ENCODE results near the gene KRTAP19-7.

The KRTAP19-7 gene, protein sequence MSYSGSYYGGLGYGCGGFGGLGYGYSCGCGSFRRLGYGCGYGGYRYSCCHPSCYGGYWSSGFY

GRCh38 chr21:30561264-30561895, at the start of gene KRTAP19-7:
Gene KRTAP19-7, minus strand, starts transcription at chr21:30561314. Its CDS starts 25 bp downstream, at chr21:30561289.
- no peaks in the 10 kb centered on the region for H3K9me3 ChIP-seq (ENCODE audit: control insufficient read depth, low read length)

GRCh38 chr21:30605968-30606367, 44.9 kb upstream of the KRTAP19-7 start:
- Histone ChIP-seq H2AFZ (no peak overlapping the region), H3K9ac (no peak overlapping the region), H3K4me1 (no peaks in the 10 kb centered on the region), H3K27ac (no peak overlapping the region), H3K4me3 (ENCODE audit: low read depth, low read length) (no peak overlapping the region), H3K79me2 (no peaks in the 10 kb centered on the region), H3K36me3 (ENCODE audit: control insufficient read depth, insufficient read depth, low read length) (no peaks in the 10 kb centered on the region), H3K4me2 (ENCODE audit: low read length) (no peak overlapping the region), H3K27me3 (ENCODE audit: control insufficient read depth, insufficient read depth, low read length) (no peaks in the 10 kb centered on the region), H3K9me3 (ENCODE audit: control insufficient read depth, low read length) (no peaks in the 10 kb centered on the region)
- no peak for TF ChIP-seq CTCF (IDR thresholded peaks at IDR 0.05)

More at GRCh38 chr21:30561264-30561895, at the start of gene KRTAP19-7:
- Histone ChIP-seq H3K27me3 (ENCODE audit: control insufficient read depth, insufficient read depth, low read length) (no peaks in the 10 kb centered on the region), H3K9ac (no peak within 1 kb of the TSS), H3K36me3 (ENCODE audit: control insufficient read depth, insufficient read depth, low read length) (no peaks in the 10 kb centered on the region), H3K4me3 (ENCODE audit: low read depth, low read length) (no peak within 1 kb of the TSS), H3K27ac (no peak within 1 kb of the TSS), H3K79me2 (no peaks in the 10 kb centered on the region), H2AFZ (no peak within 1 kb of the TSS), H3K4me2 (ENCODE audit: low read length) (no peak within 1 kb of the TSS), H3K4me1 (no peaks in the 10 kb centered on the region)
- no peak for TF ChIP-seq CTCF (IDR thresholded peaks at IDR 0.05)

GRCh38 chr21:30600787-30601186, 39.7 kb upstream of the KRTAP19-7 start, which contains the start of gene KRTAP22-1:
Gene KRTAP22-1, plus strand, starts transcription at chr21:30601087.
- Histone ChIP-seq H3K27ac (no peak within 1 kb of the TSS), H3K9me3 (ENCODE audit: control insufficient read depth, low read length) (no peaks in the 10 kb centered on the region), H2AFZ (no peak within 1 kb of the TSS), H3K27me3 (ENCODE audit: control insufficient read depth, insufficient read depth, low read length) (no peaks in the 10 kb centered on the region), H3K9ac (no peak within 1 kb of the TSS), H3K36me3 (ENCODE audit: control insufficient read depth, insufficient read depth, low read length) (no peaks in the 10 kb centered on the region), H3K4me3 (ENCODE audit: low read depth, low read length) (no peak within 1 kb of the TSS), H3K79me2 (no peaks in the 10 kb centered on the region), H3K4me1 (no peaks in the 10 kb centered on the region), H3K4me2 (ENCODE audit: low read length) (no peak within 1 kb of the TSS)
- TF ChIP-seq CTCF (IDR thresholded peaks at IDR 0.05), result no peak

DNA sequence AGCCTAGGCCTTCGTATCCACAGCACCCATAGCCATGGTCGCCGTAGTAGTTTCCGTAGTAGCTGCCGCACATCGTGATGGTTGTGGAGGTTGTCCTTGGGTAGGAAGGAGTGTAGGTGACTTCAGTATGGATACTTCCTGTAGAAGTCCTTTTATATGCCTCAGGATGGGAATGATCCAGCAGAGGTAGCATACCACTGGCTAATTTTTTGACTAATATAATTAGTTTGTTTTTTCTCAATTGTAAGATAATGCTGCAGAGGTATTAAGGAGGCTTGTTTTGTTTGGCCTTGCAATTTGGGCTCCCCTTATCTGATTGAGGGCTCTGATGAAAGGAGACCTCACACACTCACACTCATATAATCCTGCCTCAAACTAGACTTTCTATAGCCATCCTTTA, 37.7 kb upstream of the KRTAP19-7 start, which contains the start of gene KRTAP6-2:
Gene KRTAP6-2 (minus strand): TSS at position 101 of the 400 bp plus-strand sequence. CDS start 28 bp downstream, at position 73.
- H3K27ac ChIP-seq, result no peak within 1 kb of the TSS
- H3K9ac ChIP-seq, result no peak within 1 kb of the TSS
- no peaks in the 10 kb centered on the region for H3K4me1 ChIP-seq
- H3K4me2 ChIP-seq (ENCODE audit: low read length), result no peak within 1 kb of the TSS
- no peaks in the 10 kb centered on the region for H3K27me3 ChIP-seq (ENCODE audit: control insufficient read depth, insufficient read depth, low read length)
- no peak within 1 kb of the TSS for H3K4me3 ChIP-seq (ENCODE audit: low read depth, low read length)
- H3K79me2 ChIP-seq, result no peaks in the 10 kb centered on the region
- no peak for TF ChIP-seq CTCF (IDR thresholded peaks at IDR 0.05)
- no peaks in the 10 kb centered on the region for H3K36me3 ChIP-seq (ENCODE audit: control insufficient read depth, insufficient read depth, low read length)
- no peaks in the 10 kb centered on the region for H3K9me3 ChIP-seq (ENCODE audit: control insufficient read depth, low read length)
- H2AFZ ChIP-seq, result no peak within 1 kb of the TSS

DNA sequence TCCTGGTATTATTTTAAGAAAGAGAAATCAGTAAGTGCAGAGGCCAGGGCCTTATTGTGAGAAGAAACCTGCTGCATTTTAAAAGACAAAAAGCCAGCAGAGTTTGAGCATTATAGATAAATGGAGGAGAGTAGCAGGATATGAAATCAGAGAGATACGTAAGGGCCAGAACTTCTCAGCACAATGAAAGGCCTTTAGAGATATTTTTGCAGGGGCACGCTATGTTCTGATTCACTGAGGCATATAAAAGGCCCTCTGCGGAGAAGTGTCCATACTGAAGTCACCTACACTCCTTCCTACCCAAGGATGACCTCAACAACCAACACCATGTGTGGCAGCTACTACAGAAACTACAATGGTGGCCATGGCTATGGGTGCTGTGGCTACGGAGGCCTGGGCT, 31.0 kb upstream of the KRTAP19-7 start, which contains the start of gene KRTAP6-3:
Gene KRTAP6-3 (plus strand): TSS at position 301 of the 400 bp plus-strand sequence. CDS start 6 bp downstream, at position 307.
- H3K36me3 ChIP-seq (ENCODE audit: control insufficient read depth, insufficient read depth, low read length), result no peaks in the 10 kb centered on the region
- TF ChIP-seq CTCF (IDR thresholded peaks at IDR 0.05), result no peak

More for the DNA sequence above, 31.0 kb upstream of the KRTAP19-7 start, which contains the start of gene KRTAP6-3:
- Histone ChIP-seq H3K4me3 (ENCODE audit: low read depth, low read length) (no peak within 1 kb of the TSS), H3K79me2 (no peaks in the 10 kb centered on the region), H3K4me1 (no peaks in the 10 kb centered on the region), H2AFZ (no peak within 1 kb of the TSS), H3K9me3 (ENCODE audit: control insufficient read depth, low read length) (no peaks in the 10 kb centered on the region), H3K9ac (no peak within 1 kb of the TSS), H3K27me3 (ENCODE audit: control insufficient read depth, insufficient read depth, low read length) (no peaks in the 10 kb centered on the region), H3K4me2 (ENCODE audit: low read length) (no peak within 1 kb of the TSS), H3K27ac (no peak within 1 kb of the TSS)

Measured in parathyroid adenoma (tissue), 2 donors.